Eye (tissue), 1 donor: ENCODE data around the gene NPAS3.

ENCODE experiments used
- DNase-seq: peaks from one replicate; pipeline ENCODE4 v3.0.0-alpha.2; 2015

The NPAS3 gene

GRCh38 chr14:33699300-33699983 is 760.8 kb downstream of the NPAS3 start:
- no peak for DNase-seq

GRCh38 chr14:33700052-33700451 is 761.4 kb downstream of the NPAS3 start:
- DNase-seq: peak; percentile 65

GRCh38 chr14:33702293-33702692 is 763.6 kb downstream of the NPAS3 start:
- DNase-seq: no peak

DNA sequence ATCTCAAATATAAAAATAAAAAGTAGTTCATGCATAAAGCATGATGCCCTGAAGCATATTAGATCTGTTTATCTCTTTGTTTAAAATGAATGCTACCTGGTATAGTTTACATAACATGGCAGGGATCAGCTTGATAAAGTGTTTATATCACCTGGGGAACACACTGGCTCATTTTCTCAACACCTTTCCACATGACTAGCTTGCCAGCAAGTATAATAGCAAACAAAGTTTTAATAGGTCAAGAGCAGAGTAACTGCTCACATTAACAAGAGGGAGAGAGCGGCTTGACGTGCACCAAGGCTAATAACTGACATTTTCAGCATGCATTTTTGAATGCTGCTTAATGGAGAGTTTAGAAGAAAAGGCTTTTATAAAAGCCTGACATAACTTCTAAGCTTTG is 765.8 kb downstream of the NPAS3 start:
- DNase-seq: peak; percentile 64

DNA sequence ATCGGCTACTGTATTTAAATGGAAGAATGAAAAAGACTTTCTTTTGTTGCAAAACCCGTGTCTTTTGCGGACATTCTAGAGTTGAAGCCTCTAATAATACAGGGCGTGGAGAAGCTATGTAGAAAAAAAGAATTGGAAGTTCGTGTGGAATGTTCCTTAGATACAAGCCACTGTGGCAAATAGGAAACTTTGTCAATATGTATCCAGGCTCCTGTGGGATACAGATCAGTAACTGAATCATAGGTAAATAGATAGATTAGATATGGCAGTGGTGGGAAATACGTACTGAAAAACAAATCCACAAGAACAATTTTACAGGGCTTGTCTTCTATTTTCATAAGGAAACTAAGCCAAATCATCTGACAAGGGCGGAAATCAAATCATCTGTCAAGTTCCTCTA is 766.8 kb downstream of the NPAS3 start:
- no peak for DNase-seq

- no peak for DNase-seq
Measured at GRCh38 chr14:33707716-33708115, 769.0 kb downstream of the NPAS3 start.

- no peak for DNase-seq
Measured at GRCh38 chr14:33709283-33709682, 770.6 kb downstream of the NPAS3 start.

DNA sequence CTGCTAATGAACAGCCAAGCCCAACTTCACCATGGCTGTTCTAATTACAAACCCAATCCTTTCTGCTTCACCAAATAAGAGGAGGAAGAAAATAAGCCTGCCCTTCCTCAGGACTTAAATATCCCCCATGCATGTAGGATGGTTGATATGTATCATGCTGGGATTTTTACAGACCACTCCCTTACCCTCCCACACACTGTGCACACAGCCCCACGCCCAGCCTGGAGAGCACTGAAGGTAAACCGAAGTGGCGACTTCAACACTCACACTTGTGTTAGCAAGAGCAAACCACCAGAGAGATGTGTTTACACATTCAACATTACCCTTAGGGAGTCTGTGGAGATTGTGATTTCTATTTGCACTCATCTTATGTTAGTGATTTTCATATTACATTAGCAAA is 771.0 kb downstream of the NPAS3 start:
- DNase-seq: no peak

DNA sequence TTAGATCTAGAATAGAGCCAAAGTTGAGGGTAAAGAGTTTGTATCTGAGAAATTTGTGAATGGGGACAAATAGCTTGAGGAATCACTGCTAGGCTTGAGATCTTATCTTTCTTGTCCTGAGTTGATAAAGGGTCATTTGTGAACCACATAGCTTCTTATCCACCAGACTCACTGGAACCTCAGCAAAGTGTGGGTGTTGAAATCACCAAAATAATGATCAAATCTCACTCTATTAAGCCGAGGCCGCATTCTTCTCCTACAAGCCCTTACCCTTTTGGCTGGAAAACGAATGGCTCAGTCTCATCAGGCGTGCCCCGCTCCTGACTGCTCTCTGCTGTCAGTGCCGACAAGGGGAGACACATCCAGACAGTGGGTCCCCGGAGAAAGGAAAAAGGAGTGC is 771.6 kb downstream of the NPAS3 start:
- no peak for DNase-seq

DNA sequence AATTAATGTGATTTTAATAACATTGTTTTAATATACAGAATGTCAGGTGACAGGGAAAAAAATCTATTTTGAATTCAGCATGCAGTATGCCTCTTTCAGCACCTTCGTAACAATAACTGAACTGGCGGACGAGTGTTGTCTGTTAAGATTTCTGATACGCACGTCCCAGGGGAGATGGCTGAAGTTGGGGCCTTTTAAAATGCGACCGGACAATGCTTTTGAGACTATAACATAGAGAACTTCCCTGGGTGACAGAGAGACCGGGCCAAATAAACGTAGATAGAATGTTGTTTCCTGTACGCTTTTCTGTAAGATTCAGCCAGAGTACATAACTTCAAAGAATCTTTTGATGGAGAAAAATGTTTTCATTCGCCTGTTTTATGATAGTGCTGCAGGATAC is 772.5 kb downstream of the NPAS3 start:
- no peak for DNase-seq

- no peak for DNase-seq
Measured at GRCh38 chr14:33711811-33712216, 773.1 kb downstream of the NPAS3 start.

DNA sequence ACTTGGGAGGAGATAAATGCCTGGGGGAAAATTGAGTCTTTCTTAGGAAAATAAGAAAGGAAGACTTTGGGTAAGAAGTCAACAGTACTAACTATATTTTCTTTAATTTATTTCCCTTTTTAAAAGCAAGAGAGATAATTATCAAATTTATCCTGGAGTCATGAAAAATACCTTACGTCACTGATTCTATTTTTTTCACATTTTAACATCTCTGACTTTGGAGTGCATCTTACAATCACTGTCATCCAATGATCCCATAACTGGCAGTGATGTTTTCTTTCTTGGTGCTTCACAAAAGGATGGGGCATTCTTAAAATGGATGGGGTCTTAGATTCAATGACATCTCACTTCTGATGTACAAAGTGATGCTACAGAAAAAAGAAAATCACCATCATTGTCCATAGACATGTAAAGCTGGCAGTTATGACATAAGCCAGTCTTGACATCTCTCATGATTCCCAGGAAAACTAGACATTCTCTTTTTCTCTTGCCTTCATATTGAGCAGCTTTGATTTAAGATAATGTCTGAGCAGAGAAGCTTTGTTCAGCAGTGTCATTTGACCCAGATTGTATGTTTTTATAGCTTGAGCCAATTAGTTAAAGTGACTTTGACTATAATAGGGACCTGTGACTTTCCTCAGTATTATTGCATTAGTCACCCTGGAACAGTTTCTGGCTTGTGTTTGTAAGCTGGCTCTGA is 776.0 kb downstream of the NPAS3 start:
- no peak for DNase-seq

DNA sequence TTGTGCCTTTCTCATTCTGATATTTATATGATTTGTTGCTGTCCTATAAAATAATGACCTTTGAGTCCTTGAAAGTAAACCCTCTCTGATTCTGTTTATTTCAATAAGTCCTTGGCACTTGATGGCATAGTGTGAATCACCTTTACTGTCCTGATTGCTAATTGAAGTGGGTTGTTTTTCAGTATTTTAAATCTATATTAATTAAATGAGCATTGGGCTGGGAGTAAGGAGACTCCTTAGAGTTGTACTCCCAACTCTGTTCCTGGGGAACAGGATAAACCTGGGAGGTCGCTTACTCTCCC is 776.5 kb downstream of the NPAS3 start:
- DNase-seq: no peak

GRCh38 chr14:33716921-33717320 is 778.2 kb downstream of the NPAS3 start:
- DNase-seq: no peak

DNA sequence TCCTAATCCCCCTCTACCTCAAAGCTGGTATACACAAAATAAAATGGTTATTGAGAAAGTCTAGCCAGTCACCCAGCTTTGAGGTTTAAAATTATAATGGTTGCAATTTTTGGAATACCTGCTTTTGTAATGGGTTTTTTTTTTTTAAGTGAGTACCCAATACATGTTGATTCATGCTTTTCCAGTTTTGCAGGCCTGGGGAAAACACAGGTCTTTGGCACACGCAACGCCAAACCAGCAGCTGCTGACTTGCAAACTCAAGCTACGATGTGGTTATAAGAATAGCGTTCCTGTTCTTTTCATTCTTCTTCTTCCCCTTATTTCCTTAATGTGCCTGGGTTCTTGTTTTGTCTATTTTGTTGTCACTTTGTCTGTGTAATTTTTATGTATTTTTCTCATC is 779.2 kb downstream of the NPAS3 start:
- DNase-seq: no peak

DNA sequence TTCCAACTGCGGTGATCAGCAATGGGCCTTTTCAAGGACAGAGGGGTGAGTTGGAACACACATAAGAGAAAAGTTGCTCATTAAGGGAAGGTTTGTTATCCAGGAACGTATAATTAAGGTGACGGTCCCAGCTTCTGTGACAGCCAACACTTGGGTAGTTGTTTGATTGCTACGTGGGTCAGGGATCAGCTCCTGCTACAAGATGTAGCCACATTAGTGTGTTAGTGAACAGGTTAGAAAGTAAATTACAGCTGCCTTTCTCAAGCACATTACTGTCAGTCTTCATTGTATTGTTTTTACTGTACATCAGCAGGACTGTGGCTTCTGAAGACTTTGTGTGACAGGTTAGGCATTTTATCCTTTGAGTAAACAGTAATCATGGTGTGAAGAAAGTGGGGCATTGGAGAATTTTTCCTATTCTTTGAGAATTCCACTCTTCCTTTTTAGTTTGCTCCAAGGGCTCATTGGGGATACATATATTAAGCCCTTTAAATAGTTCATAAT is 781.7 kb downstream of the NPAS3 start:
- no peak for DNase-seq

DNA sequence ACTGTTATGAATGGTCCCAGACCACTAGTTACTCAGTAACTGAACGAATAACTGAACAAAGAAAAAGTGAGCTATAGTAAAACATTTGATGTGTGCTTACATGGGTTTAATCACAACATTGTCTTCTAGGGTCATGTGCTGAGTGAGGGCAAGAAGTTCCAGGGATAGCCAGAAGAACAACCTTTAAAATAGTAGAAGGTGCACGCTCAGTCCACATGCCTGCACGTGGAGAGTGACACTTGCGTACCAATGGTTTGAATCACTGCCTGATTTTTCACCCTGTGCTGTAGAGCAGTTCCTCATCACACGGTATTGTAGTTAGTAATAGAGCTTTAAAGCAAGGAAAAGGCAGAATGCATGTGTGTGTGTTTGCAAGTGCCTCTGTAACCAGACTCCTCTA is 788.0 kb downstream of the NPAS3 start:
- DNase-seq: no peak

DNA sequence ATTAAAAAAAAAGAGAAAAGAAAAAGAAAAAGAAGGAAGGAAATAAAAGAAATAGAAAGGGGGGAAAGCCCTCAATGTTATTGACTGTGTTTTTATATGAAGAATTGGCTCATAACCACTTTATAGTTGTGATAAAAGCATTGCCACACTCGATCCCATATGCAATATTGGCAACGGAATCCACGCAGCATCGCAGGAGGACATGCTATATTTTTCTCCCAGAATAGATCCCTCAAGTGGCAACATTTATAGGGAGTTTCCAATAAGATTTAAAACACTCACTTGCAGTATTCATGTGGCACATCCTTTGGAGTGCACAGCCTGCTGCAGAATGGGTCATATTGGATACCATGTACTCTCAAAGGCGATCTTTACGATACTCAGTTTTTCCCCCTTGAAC is 788.9 kb downstream of the NPAS3 start:
- no peak for DNase-seq

DNA sequence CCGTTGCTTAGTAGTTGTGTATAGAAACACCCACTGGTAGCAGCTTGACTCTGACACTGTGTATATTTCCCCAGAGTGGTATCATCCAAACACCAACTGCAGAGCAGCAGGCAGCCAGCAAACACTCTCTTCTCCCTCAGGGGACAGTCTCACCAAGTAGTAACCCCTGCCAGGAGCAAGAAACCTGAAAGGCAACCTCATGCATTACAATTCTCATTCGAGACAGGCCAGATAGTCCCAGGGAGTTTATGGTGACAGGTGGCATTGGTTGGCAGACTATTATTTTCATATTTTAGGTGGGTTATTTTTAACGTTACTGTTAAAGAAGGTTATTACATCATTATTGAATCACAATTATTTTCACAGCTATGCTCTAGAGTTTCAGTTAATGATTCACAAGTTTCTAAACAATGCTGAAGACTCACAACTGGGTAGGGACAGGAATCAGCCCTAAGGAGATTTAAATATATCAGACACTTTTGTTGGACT is 789.4 kb downstream of the NPAS3 start:
- DNase-seq: no peak

- DNase-seq: no peak
Measured at GRCh38 chr14:33730156-33730555, 791.5 kb downstream of the NPAS3 start.

GRCh38 chr14:33732175-33732574 is 793.5 kb downstream of the NPAS3 start:
- DNase-seq: no peak

DNA sequence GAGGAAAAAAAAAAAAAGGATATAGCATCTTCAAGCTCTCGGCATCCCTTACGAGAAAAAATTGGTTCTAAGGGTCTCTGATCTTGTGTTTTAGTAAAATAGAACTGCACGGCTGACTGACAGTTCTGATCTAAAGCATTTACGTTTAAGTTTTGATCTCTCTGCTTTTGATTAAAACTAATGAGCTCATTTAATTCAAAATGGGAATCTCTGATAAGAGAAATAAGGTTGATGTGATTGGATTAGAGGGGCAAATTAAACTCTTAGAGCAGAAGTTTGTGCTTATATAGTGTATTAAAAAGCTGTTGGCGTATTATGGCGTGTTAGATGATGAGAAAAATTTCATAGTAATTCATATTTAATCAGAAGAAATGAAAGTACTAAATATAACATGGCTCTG is 794.6 kb downstream of the NPAS3 start:
- DNase-seq: no peak

- no peak for DNase-seq
Measured at GRCh38 chr14:33733721-33734120, 795.0 kb downstream of the NPAS3 start.

DNA sequence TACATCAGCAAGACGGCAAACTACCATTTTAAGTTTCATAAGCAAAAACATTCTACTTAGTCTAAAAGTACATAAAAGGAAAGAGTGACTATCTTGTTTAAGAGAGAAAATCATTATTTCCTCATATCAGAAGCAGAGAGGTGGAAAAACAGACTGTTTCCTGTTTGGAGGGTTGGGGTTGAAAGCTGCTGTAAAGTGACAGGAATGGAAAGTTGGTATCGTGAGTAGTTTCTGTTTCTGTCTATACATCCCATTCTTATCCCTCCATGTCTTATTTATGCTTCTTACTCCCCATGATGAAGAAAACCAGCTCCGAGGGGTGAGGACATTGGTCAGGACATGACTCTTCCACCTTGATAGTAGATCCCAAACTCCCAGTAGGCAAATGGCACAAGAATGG is 795.7 kb downstream of the NPAS3 start:
- no peak for DNase-seq
